HG03097 (cell line): ENCODE measurements around the gene WFDC2.
A peak's percentile ranks its signal among the peaks of the same experiment; 100 is the strongest.
"Not testable (repeated sequence)": the region's sequence is repeated elsewhere in the genome, so short reads cannot be mapped to it uniquely, and the experiment has no call there.

ENCODE experiments used
- ATAC-seq: cut with Tn5 transposase; IDR thresholded peaks from one replicate; pipeline ENCODE4 v1.9.1; 2021; ENCODE audit not compliant: unreplicated experiment, low FRiP score

The WFDC2 gene

DNA sequence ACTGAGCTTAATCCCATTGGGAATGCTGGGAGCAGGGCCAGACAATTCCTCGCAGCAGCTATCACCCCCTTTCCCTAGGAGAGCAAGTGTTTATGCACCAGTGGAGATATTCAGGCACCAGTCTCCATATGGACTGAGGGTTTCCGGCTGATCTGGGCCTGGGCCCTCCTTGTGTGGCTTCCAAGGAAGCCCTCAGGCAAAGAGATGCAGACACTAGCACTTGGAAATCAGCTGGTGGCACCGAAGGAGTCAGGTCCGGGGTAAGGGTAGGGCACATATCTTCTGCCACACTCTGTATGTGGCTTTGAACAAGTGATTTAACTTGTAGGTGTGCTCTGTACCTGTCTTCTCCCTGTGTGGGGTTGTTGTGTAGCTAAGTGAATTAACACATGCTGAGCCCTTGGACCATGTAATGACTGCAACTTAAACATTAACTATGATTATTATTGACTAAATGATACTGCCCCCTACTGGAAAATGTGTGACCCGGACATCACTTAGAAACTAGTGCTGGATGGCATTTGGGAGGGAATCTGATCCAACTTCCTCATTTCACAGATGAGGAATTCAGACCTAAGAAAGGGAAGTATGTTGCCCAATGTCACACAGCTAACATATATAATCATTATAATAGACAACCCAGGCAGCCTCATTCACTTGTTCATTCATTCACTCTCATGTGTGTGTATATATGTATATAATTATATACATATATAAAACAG is 19.3 kb upstream of the WFDC2 start:
- no peak for ATAC-seq

DNA sequence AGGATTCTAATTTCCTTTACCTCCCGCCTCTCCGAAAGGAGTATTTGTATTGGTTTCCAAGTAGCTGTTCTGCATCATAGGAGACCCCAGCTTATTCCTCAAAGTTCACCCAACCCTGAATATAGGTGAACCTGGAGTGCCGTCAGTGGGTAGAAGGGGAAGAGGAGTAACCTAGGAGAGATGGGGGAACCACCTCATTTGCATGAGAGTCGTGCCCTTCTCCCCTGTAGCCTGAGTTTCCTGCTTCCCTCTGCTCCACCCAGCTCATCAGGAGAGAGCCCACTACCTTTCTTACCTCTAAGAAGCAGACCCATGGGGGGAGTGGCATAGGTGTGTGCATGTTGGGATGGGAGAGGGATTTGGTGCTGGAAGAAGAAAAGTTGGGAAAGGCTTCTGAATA is 17.3 kb upstream of the WFDC2 start:
- ATAC-seq = no peak

DNA sequence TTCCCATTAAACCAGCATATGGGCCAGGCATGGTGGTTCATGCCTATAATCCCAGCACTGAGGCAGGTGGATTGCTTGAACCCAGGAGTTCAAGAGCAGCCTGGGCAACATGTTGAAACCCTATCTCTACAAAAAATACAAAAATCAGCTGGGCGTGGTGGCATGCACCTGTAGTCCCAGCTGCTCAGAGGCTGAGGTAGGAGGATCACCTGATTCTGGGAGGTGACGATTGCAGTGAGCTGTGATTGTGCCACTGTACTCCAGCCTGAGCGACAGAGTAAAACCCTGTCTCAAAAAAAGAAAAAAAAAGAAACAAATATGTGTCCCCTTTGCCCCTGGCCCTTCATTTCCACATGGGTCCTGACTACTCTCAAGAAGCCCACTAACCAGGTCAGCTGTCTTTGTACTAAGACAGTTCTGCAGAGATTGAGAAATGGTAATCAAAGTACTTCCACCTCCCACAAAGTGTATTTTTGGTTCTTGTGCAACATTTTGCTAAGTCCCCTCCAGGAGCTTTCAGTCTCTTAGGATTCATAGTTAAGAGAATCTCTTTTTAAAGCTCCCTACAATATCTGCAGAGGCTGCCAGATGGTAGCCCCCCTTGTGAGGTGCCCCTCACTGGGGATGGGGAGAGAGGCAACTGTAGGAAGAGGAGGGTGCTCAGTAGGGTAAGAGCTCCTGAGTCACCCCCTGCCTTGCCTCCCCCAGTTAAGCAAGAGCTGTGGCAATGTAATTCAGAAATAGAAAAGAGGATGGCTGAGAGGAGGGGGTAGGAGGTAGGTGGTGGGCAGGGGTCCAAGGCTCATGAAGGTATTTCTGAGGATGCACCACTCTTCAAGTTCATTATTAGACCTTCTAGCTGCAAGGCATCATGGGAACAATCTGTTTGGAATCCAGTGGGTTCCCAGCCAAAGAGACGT is 16.5 kb upstream of the WFDC2 start:
- ATAC-seq = no peak

DNA sequence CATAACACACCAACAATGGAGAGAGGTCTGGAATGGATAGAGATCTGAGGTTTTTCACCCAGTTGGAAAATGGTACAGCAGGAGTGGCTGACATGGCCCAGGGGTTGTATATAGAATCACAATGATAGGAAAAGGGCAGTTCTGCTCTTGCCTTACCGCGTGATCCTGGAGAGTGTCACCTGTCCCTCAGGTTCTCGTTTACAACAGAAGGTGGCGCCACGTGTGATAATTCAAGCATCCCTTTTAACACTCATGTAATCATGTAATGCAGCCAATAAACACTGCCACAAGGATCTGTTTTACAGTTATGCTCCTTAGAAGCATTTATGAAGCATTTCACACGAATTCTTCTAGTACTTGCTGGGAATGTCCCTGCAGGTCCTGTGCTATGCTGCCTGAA is 12.9 kb upstream of the WFDC2 start:
- no peak for ATAC-seq

DNA sequence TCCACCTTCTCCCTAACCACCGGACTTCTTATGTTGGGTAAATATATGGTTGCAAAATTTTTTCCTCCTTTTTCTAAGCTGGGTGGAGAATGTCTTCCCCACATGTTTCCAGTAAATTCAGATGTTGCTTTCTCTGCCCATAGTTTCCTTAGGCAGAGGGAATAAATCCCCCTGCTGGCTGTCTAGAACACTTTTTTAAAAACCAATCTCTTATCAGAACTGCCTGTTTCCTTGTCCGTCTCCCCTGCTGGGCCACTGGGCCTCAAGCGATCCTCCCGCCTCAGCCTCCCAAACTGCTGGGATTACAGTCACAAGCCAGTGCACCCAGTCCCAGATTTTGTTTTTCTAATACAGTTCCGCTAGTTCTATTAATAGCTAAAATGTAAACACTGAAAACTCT is 9.9 kb upstream of the WFDC2 start:
- no peak for ATAC-seq

DNA sequence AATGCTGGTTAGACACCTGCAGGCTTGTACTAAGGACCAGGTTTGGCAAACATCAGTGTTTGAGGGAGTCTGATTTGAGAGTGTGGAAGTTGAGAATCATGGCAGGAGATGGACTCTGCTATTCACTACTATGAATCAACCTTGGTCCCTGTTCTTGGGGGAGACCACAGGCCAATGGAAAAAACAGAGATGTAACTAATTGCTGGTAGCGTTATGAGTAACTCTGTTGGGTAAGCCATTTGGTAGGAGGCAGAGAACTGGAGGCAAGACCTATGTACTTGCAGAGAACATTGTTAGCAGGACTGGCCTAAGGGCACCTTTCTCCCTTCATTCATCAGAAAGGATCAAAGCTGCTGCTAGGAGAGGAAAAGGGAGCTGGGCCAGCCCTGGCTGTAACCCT is 8.3 kb upstream of the WFDC2 start:
- no peak for ATAC-seq

DNA sequence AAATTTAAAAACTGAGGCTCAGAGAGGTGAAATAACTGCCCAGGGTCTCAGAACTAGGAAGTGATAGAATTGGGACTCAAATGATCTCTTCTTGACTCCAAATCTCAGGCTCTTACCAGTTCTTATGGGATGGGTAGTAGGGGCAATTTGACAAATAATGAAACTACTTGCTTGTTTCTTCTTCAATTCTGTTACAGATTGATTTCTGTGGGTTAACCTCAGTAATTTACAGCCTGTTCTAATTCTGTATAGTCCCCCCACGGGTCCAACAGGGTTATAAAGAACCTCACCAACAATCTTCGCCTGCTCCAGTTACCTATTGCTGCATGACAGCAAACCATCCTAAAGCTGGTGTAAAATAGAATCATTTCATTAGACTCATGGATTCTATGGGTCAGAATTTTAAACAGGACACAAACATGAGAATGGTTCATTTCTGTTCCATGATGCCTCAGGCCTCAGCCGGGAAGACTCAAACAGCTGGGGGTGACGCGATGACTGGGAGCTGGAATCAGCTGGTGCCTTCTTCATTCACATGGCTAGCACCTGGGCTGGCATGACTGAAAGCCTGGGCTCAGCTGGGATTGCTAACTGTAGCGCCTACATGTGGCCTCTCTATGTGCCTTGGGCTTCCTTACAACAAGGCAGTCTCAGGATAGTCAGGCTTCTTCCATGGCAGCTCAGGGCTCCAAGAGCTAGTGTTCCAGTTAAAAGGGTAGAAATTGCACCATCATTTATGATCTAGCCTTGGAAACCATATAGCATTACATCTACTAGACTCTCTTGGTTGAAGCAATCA is 6.6 kb upstream of the WFDC2 start:
- ATAC-seq = no peak

DNA sequence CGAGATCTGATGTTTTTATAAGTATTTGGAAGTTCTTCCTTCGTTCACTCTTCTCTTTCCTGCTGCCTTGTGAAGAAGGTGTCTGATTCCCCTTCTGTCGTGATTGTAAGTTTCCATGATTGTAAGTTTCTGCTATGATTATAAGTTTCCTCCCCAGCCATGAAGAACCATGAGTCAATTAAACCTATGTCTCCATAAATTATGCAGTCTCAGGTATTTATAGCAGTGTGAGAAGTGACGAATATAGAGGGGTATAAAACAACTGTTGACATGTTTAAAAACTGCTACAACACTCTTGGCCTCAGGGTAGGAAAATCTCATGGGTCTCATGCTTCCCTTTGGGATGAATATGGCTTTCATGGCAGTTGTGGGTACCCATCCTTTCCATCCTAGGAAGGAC is 5.8 kb upstream of the WFDC2 start:
- ATAC-seq = no peak

DNA sequence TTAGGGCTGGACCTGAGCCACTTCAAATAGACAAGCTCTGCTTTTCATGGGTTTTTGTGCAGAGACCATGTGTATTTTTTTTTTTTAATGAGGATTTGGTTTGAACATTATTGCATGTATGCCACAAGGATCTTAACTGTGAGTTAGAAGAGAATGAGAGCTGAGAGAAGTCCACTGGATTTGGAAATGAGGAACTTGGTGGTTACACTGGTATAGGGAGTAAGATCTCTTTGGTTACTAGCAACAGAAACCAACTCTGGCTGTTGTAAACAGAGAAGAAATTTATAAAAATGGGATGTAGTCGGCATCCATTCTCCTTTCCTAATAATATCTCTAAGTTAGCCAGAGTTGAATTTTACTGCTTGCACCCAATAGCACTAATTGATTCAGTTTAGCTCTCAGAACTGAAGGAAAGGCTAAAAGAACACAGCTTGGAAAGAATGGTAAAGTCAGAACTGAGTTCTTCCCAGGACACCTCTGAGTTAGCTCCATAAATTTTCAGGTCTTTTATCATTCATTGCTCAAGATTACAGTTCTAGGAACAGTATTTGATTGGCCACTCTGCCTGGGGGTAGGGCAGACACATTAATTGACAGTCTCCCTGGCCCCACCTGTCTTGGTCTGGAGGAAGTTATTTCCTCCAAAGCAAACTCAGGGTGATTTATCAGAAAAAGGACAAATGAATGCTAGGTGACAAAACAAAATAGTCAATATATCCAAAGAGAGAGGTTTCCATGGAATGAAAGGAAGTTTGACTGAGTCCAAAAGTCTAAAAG is 3.9 kb upstream of the WFDC2 start:
- ATAC-seq = no peak

DNA sequence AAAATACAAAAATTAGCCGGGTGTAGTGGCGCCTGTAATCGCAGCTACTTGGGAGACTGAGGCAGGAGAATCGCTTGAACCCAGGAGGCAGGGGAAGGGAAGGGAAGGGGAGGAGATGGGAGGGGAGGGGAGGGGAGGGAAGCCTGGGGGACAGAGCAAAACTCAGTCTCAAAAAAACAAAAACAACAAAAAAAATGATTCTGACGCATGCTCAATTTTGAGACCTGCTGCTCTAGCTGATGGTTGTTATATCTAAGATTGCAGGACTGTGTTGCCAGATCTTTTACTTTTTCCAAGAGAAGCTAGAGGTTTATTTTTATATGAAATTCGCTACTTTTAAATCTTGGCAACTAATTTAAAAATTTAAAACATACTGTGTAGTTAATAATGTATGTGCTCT is 2.4 kb upstream of the WFDC2 start:
- ATAC-seq = no peak

DNA sequence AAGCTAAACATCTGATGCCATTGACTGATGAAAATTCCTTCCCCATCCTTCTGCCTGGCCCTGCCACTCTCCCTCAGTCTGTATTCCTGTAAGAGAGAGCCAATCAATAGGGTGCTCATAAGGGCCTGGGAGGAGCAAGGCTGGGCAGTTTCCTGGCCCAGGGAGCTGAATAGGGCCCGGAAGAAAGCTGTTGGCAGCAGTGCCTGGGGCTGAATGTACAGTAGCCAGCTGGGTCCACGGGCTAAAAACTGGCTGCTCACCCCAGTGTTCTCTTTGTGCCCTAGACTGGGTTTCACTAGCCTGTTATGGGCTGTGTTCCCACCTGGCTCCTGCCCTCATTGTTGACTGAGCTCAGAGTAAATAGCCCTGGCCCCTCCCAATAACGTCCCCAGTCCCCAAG is 1.7 kb upstream of the WFDC2 start:
- no peak for ATAC-seq

DNA sequence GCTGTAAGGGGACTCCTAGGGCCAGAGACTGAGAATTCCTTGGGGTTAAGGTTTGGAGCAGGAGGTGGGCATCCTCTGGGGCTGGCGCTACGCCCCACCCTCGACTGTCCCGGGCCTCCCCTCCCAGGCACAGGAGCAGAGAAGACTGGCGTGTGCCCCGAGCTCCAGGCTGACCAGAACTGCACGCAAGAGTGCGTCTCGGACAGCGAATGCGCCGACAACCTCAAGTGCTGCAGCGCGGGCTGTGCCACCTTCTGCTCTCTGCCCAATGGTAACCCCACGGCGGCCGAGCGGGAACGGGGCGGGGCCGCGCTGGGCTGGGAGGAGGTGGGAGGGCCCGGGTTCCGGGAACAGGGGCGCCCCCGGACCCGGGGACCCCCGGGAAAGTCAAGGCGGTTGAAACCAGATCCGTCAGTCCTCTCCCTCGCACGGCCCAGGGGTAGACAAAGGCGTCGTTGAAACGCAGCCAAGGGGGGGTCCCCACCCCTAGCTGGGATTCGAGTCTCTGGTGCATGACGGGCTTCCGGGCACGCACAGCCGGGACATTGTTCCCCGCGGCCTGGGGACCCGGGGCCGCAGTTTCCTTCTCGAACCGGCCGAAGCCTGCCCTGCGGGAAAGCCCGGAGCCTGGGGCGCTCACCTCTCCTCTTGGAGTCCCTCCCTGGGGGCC is 844 bp downstream of the WFDC2 start:
- peak; percentile 61 for ATAC-seq

DNA sequence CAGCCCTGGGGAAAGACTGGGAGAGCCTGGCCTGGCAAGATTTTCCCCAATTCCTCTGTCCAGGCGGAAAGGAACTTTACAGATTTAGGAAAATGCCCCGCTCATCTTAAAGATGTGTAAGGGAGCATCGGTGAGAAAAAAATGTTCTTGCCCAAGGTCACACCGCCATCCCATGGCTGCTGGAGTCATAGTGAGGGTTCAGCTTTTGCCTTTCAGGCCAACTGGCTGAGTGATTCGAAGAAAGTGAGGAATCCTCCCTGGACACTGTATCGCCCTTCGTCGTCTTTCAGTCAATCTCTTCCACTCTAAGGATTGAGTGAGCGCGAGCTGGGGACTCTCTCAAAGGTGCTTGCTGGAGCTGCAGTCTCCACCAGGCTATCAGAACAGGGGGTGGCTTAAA is 1.4 kb downstream of the WFDC2 start:
- no peak for ATAC-seq

DNA sequence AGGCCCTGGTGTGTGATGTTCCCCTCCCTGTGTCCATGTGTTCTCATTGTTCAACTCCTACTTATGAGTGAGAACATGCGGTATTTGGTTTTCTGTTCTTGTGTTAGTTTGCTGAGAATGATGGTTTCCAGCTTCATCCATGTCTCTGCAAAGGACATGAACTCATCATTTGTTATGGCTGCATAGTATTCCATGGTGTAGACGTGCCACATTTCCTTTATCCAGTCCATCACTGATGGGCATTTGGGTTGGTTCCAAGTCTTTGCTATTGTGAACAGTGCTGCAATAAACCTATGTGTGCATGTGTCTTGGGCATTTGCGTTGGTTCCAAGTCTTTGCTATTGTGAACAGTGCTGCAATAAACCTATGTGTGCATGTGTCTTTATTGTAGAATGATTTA is 2.7 kb downstream of the WFDC2 start:
- not testable (repeated sequence) for ATAC-seq

DNA sequence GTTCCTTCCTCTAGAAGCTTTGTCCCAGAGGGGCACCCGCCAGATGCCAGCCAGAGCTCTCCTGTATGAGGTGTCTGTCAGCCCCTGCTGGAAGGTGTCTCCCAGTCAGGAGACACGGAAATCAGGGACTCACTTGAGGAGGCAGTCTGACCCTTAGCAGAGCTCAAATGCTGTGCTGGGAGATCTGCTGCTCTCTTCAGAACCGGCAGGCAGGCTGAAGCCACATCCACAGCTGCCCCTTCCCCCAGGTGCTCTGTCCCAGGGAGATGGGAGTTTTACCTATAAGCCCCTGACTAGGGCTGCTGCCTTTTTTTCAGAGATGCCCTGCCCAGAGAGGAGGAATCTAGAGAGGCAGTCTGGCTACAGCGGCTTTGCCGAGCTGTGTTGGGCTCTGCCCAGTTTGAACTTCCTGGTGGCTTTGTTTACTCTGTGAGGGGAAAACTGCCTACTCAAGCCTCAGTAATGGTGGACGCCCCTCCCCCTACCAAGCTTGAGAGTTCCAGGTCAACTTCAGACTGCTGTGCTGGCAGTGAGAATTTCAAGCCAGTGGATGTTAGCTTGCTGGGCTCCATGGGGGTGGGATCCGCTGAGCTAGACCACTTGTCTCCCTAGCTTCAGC is 8.1 kb downstream of the WFDC2 start:
- ATAC-seq = not testable (repeated sequence)

DNA sequence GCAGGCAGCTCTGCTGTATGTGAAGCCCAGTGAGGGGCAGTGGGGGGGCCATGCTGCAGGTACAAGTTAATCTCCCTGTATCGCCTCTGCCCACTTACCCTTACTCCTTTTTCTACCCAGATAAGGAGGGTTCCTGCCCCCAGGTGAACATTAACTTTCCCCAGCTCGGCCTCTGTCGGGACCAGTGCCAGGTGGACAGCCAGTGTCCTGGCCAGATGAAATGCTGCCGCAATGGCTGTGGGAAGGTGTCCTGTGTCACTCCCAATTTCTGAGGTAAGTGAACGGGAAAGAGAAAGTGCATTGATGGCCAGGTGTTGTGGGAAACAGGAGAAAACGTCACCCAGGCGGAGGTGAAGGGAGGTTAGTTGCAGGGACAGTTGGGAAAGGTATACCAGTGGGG is 10.3 kb downstream of the WFDC2 start:
- ATAC-seq = no peak

DNA sequence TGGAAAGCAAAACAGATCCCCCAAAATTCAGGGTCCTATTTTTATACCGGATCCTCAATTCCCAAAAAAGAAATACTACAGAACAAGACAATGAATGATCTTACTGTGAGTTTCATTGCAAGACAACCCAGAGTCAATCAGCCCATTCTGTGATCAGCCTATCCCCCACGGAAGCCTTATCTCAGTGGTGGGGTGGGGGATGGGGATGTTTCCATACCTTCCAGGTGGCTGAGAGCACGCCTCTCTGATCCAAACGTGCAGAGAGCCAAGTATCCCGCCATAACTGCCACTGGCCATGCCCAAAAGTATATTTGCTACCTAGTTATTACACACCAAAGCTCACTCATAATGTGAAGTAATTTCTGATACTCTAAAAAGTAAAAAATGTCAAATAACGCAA is 15.1 kb downstream of the WFDC2 start:
- ATAC-seq = no peak

DNA sequence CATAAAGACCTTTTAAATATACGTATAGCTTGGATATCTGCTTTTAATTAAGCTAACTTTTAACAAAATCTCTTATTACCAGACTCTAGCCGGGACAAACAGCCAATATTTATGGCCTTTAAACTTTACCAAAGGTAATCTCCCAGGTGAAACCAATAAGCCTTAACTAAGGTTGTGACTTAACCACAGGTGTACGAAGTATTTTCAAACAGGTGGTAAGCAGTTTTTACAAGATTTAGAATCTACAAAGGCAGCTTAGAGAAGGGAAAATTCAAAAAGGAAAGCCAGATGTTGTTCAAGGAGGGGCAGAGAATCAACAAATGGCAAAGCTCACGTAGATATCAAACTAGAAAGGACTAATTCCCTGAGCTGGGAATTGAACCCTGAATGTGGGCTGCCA is 15.8 kb downstream of the WFDC2 start:
- ATAC-seq = no peak

DNA sequence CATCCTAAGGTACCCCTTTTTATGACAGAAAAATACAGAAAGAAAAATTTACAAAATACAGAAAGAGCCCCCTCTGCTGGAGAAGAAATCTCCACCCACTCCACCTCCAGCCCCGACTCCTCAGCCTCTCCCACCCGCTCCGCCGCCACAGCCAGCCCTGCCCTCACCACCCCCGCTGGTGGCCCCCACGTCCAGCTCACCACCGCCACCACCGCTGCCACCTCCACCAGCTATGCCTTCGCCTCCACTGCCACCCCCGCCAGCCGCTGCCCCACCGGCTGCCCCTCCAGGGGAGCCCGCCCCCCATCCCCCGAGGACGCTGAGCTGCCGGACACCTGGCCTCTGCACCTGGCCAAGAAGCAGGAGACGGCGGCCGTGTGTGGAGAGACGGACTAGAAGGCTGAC is 17.7 kb downstream of the WFDC2 start:
- no peak for ATAC-seq
